GM12878 (cell line): ENCODE results near the gene PDE6B. TPM values are rescaled to one million over a fixed set of nuclear protein-coding genes. Genes with fewer than 3 reads are reported as not detected.
"Not testable (repeated sequence)": the region's sequence is repeated elsewhere in the genome, so short reads cannot be mapped to it uniquely, and the experiment has no call there.

Experiments used
- ATAC-seq: fragments of 200-7000 bp; cut with Tn5 transposase; 3 replicates; pipeline ENCODE4 v1.9.1; 2020; ENCODE audit warnings: mild to moderate bottlenecking, moderate library complexity
- BruUV-seq: library from RNA; stranded (reverse); fragments of 400-500 nt; replicated peaks from 2 replicates; lab custom pipeline; 2021; lab: Mats Ljungman, UMichigan
- CTCF ChIA-PET: fragments of 300-600 bp; sonication (Branson Sonifier 250); formaldehyde crosslinking; extraction: SDS; loops from one replicate; lab custom pipeline; 2021; ENCODE audit warnings: inconsistent platforms; lab: Yijun Ruan, JAX
- POLR2A ChIA-PET: fragments of 350-600 bp; formaldehyde crosslinking; extraction: SDS; loops from one replicate; lab custom pipeline; 2021; ENCODE audit warnings: inconsistent platforms; lab: Charles Lee
- RAD21 ChIA-PET: fragments of 300-600 bp; sonication (Branson Sonifier 250); formaldehyde crosslinking; loops from one replicate; lab custom pipeline; 2023; ENCODE audit warnings: antibody characterized with exemption; ENCODE audit not compliant: unreplicated experiment; lab: Charles Lee
- SMC1A ChIA-PET: fragments of 300-600 bp; sonication (Branson Sonifier 250); formaldehyde crosslinking; loops from one replicate; lab custom pipeline; 2023; ENCODE audit not compliant: unreplicated experiment, uncharacterized antibody; lab: Charles Lee
- DNase-seq: peaks from one replicate; pipeline ENCODE4 v3.0.0-alpha.2; 2011; ENCODE audit warnings: low read depth, low spot score
- FAIRE-seq: peaks from 3 replicates; lab custom pipeline; 2011; peaks lifted over from hg19 to GRCh38; lab: Jason Lieb, UNC
- H2AFZ ChIP-seq: 2 replicates; pipeline ENCODE4 v1.6.0; 2011; ENCODE audit warnings: low read depth, low read length, control low read depth; ENCODE audit not compliant: control insufficient read depth
- H3K27ac ChIP-seq: 2 replicates; pipeline ENCODE4 v1.5.1; 2011; ENCODE audit warnings: control low read depth; ENCODE audit not compliant: control insufficient read depth, insufficient read depth
- H3K27me3 ChIP-seq, 2 experiments: replicated peaks in 1 of 2; 2 replicates each; pipeline versions ENCODE4 v1.6.0 to v1.6.1; 2011; ENCODE audit warnings: low read length in 1 of 2; ENCODE audit not compliant: control insufficient read depth in 2 of 2, insufficient read depth in 2 of 2
- H3K36me3 ChIP-seq, 2 experiments: 2 replicates each; pipeline ENCODE4 v1.5.1; 2011; ENCODE audit warnings: low read length in 1 of 2; ENCODE audit not compliant: control insufficient read depth in 2 of 2, insufficient read depth in 2 of 2
- H3K4me1 ChIP-seq: 2 replicates; pipeline ENCODE4 v1.6.1; 2011; ENCODE audit warnings: mild to moderate bottlenecking, low read length, moderate library complexity, mixed read lengths; ENCODE audit not compliant: control insufficient read depth, insufficient read depth
- H3K4me2 ChIP-seq: 2 replicates; pipeline ENCODE4 v1.6.0; 2011; ENCODE audit warnings: control low read depth; ENCODE audit not compliant: control insufficient read depth, insufficient read depth
- H3K4me3 ChIP-seq: fragments of 200-600 bp; sonication (generic); 2 replicates; pipeline ENCODE4 v1.5.1; 2016
- H3K79me2 ChIP-seq: 2 replicates; pipeline ENCODE4 v1.6.0; 2011; ENCODE audit warnings: low read length; ENCODE audit not compliant: control insufficient read depth, insufficient read depth
- H3K9ac ChIP-seq: 2 replicates; pipeline ENCODE4 v1.8.0; 2011; ENCODE audit warnings: low read length, control low read depth, mixed read lengths; ENCODE audit not compliant: control insufficient read depth, insufficient read depth
- H3K9me3 ChIP-seq: replicated peaks from 3 replicates; pipeline ENCODE4 v1.5.1; 2011; ENCODE audit warnings: mild to moderate bottlenecking, low read length; ENCODE audit not compliant: control insufficient read depth, insufficient read depth
- H4K20me1 ChIP-seq: 2 replicates; pipeline ENCODE4 v1.6.0; 2011; ENCODE audit not compliant: control insufficient read depth, insufficient read depth
- HDAC2 ChIP-seq: fragments of 200-600 bp; sonication (generic); IDR thresholded peaks from 2 replicates; pipeline ENCODE4 v1.6.1; 2017
- WGBS: methylation state at CpG from one replicate; pipeline ENCODE4 v1.1.6; 2016; ENCODE audit warnings: low lambda C conversion rate; ENCODE audit not compliant: insufficient replicate concordance, insufficient coverage; ENCODE audit errors: missing lambda C conversion rate; 5-methylcytosine and 5-hydroxymethylcytosine counted together
- in situ Hi-C: fragments of 300-500 bp; cut with MboI; formaldehyde crosslinking; loops from 9 replicates; pipeline ENCODE4 v1.14.3; 2018; ENCODE audit warnings: mixed read lengths
- intact Hi-C: fragments of 100-400 bp; cut with micrococcal nuclease; formaldehyde crosslinking; loops from one replicate; pipeline ENCODE4 v1.14.2; 2022; ENCODE audit not compliant: unreplicated experiment
- polyA plus RNA-seq, 11 experiments: library from polyadenylated mRNA; depleted of rRNA in 4 of 11; unstranded in 6 of 11; stranded (reverse) in 5 of 11; fragments of >200 nt; fragmentation: Nextera tagmentation in 4 of 11; fragmentation: Illumina TruSeq in 1 of 11; extraction: Ambion mirVana in 4 of 11; extraction: Trizol in 1 of 11; gene quantifications; 1 replicate in 1 of 11; 2 replicates in 10 of 11; pipeline versions ENCODE4 v1.2.1 to v1.2.3, GENCODE V29; 2011 to 2016; ENCODE audit warnings: inconsistent platforms in 2 of 11, missing spikeins in 2 of 11, low read depth in 1 of 11
- total RNA-seq, 4 experiments: library from RNA; depleted of rRNA in 3 of 4; stranded (reverse); fragments of >200 nt in 3 of 4; fragmentation: Illumina TruSeq in 1 of 4; extraction: Trizol in 1 of 4; gene quantifications; 2 replicates each; pipeline versions ENCODE4 v1.2.1 to v1.2.3, GENCODE V29; 2013 to 2021
- TF ChIP-seq, protein P1 (sequence below): IDR thresholded peaks from 2 replicates; pipeline ENCODE4 v1.6.1; 2012; ENCODE audit warnings: mild to moderate bottlenecking, low read depth, low read length

PDE6B gene
- total and polyA plus RNA-seq, 10 of the 15 experiments (the other 5 are each of a cell fraction or from before 2014, with no cell fraction given), result 2.6 to 6.4 (median 3.8) TPM

- ATAC-seq (no peak), FAIRE-seq (no peak)
- WGBS, result 50% methylated on average over 12 of the region's 12 CpGs
- H3K9me3 ChIP-seq, result no peaks in the 10 kb centered on the region; the same call in 2 of the 3 replicates
- H3K9ac ChIP-seq, result no peak overlapping the region
- ChIA-PET POLR2A (no interaction called here), RAD21 (no interaction called here)
- H3K79me2 ChIP-seq, result no peaks in the 10 kb centered on the region
- no peaks in the 10 kb centered on the region for H3K27me3 ChIP-seq
- no TSS peak for BruUV-seq
- intact Hi-C loops, result no loop called here
- H3K4me2 ChIP-seq, result no peak overlapping the region
- TF ChIP-seq HDAC2, result no peak
- TF ChIP-seq, protein P1, sequence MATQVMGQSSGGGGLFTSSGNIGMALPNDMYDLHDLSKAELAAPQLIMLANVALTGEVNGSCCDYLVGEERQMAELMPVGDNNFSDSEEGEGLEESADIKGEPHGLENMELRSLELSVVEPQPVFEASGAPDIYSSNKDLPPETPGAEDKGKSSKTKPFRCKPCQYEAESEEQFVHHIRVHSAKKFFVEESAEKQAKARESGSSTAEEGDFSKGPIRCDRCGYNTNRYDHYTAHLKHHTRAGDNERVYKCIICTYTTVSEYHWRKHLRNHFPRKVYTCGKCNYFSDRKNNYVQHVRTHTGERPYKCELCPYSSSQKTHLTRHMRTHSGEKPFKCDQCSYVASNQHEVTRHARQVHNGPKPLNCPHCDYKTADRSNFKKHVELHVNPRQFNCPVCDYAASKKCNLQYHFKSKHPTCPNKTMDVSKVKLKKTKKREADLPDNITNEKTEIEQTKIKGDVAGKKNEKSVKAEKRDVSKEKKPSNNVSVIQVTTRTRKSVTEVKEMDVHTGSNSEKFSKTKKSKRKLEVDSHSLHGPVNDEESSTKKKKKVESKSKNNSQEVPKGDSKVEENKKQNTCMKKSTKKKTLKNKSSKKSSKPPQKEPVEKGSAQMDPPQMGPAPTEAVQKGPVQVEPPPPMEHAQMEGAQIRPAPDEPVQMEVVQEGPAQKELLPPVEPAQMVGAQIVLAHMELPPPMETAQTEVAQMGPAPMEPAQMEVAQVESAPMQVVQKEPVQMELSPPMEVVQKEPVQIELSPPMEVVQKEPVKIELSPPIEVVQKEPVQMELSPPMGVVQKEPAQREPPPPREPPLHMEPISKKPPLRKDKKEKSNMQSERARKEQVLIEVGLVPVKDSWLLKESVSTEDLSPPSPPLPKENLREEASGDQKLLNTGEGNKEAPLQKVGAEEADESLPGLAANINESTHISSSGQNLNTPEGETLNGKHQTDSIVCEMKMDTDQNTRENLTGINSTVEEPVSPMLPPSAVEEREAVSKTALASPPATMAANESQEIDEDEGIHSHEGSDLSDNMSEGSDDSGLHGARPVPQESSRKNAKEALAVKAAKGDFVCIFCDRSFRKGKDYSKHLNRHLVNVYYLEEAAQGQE, result no peak
- TF ChIP-seq, all 136 proteins: peak for 0
- no peak overlapping the region for H3K27ac ChIP-seq
- H3K4me1 ChIP-seq, result no peaks in the 10 kb centered on the region
- ChIA-PET CTCF (no interaction called here), SMC1A (no interaction called here)
- in situ Hi-C loops, result no loop called here
- H3K36me3 ChIP-seq, result no peaks in the 10 kb centered on the region
- DNase-seq, result no peak
- no peak overlapping the region for H2AFZ ChIP-seq
- H4K20me1 ChIP-seq, result no peaks in the 10 kb centered on the region
- no peak overlapping the region for H3K4me3 ChIP-seq
Observed at GRCh38 chr4:590313-590841, 35.0 kb upstream of the PDE6B start.

GRCh38 chr4:592178-592577, 33.2 kb upstream of the PDE6B start:
- H3K4me3 ChIP-seq, FAIRE-seq, SMC1A ChIA-PET, H3K79me2 ChIP-seq, DNase-seq, H3K9ac ChIP-seq, H3K27me3 ChIP-seq, H3K4me2 ChIP-seq, ATAC-seq, intact Hi-C loops, H2AFZ ChIP-seq, RAD21 ChIA-PET, H3K4me1 ChIP-seq, CTCF ChIA-PET, BruUV-seq, H3K9me3 ChIP-seq, H4K20me1 ChIP-seq, H3K27ac ChIP-seq, H3K36me3 ChIP-seq, POLR2A ChIA-PET, in situ Hi-C loops: not testable (repeated sequence)
- WGBS, result 32% methylated on average over 11 of the region's 13 CpGs
